HG03196 (cell line): ENCODE data around the gene F8.
"Not testable (repeated sequence)": the region's sequence is repeated elsewhere in the genome, so short reads cannot be mapped to it uniquely, and the experiment has no call there.

Source experiments
- ATAC-seq: cut with Tn5 transposase; IDR thresholded peaks from one replicate; pipeline ENCODE4 v1.9.1; 2021; ENCODE audit not compliant: unreplicated experiment

Gene F8

DNA sequence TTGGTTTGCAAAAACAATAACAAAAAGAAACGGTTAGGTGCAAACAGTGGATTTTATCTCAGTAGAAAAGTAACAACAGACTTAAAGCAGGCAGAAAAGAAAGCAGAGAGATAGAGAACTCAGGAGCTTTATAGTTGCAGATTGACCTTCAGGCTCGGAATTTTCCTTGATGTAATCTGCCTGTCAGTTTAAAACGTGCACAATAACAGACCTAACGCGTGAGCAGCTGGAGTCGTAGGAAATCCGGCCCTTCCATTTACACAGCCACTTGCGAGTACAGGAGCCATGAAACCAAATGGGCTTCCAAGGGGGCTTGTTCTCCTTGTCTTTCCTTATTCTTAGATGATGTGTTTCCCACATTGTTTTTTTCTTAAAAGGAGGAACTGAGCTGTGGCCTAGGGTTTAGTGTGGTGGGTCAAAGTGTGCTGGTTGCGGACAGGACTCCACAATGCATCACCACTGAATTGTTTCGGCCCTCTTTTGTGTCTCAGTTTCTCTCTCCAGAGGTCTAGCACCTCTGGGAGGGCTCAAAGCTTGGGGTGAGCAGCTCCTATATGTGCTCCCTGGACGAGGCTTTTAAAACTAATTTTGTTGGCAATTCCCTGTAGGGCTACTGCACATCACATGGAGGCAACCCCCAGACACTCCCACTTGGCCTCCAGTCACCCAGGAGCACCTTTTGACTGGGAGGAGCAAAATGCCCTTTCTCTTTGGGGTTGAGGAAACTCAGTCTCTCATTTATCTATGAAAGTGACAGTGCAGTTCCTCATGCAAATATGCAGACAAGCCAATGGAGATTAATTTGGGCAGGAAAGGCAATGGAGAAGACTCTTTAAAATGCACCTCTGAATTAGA lies 203.4 kb downstream of the F8 start:
- no peak for ATAC-seq

DNA sequence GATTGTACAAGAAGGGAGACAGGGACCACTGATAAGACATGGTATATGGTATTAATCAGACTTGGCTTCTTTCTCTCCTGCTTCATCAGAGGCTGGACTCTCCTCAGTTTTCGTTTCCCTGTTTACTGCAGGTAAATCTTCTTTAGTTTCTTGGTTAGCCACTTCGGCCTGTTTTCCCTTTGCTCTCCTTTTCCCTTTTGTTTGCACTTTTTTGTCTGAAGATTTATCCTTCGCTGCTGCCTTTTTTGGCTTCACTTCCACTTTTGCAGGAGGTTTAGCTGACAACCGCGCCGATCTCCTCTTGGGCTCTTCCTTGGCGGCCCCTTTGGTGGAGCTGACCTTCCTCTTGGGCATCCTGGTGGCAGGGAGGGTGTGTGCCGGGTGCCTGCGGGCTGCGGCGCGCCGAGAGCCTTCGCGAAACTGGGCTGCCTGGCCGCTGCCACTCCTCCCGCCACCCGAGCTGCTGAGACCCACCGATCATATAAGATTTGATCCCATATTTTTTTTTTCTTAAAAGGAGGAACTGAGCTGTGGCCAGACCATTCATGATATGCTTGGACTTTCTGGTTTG lies 205.4 kb downstream of the F8 start:
- not testable (repeated sequence) for ATAC-seq

DNA sequence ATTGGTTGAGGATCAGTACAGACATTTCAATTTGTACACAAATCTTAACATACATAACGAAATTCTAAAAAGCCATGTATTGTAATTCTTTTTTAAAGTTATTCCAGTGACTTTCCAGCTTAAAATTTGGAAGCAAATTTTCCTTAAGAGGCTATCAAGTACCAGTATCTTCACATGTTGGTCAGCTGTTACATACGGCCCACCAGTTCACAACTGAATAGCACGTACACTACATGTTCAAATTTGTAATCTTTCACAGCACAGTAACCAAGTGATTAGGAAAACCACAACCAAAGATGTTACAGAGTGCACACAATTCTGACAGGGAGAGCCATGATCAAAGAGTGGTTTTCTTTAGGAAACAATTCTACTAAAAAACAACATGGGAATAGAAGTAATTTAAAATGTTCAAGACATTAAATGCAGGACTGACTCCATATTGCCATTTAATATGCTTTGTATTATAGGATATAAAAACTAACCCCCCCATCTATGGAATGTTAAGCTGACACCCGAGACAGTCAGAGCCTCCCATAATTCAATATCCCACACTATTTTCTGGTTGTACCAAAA lies 206.1 kb downstream of the F8 start:
- not testable (repeated sequence) for ATAC-seq

DNA sequence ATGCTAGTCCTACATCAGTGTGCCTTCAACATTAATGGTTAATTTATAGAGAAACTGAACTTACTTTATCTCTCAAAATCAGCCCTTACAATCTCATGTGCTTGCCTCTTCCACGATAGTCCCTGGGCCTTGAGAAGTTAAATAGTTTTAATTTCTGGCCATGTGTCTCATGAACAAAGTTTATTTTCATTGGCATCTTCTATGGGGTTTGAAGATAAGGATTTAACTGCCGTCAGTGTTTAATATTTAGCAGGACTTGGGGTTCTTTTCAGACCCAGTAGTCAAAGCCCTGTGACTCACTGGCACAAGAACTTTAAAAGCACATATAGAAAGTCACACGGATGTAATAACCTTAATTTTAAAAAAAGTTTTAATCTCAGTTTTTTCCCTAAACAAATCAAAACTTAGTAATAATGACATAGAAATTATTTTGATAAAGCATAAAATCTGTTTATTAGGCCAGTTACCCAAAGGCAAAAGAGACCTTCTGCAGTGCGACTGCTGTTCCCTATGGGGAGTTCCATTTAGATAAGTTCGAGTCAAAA lies 207.2 kb downstream of the F8 start:
- no peak for ATAC-seq

DNA sequence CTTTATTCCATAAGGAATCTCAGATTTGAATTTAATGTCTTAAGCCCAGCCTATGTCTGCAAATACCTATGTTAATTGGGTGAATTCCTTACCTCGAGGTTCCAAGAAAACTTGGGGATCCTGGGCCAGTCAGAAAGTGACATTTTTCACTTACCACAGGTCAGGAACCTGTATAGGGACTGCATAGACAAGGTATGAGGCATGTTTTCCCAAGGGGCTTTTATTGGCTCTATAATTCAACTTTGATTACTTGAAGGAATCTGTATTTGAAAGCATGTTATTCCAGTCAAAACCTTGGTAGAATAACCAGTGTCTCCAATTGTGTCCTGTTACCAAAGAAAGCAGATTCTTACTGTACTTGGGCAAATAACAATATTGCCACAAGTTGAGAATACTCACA lies 208.7 kb downstream of the F8 start:
- no peak for ATAC-seq

DNA sequence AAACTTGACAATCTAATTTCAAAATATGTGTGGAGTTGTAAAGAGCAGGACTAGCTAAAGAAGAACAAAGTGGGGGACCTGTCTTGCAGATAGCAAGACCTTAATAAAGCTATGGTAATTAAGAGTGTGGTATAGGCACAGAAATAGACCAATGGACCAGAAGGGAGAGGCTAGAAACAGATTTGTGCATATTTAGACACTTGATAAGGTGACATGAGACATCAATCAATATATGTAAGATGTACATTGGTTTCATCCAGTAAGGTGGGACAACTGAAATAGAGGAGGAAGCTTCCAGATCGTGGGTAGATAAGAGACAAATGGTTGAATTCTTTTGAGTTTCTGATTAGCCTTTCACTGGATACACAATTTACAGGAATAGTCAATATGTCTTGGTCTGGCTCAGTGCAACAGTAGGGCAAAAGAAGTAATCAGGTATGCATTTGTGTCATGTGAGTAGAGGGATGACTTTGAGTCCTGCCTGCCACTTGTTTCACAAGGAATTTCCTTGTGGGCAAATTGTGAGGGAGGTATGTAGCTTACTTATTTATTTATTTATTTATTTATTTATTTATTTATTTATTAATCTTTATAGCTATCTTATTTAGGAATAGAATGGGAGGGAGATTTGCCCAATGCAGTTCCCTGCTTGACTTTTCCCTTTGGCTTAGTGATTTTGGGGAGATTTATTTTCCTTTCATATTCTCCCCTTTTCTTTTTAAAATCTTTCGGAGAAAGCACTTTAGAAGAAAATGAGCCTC lies 210.0 kb downstream of the F8 start:
- no peak for ATAC-seq

DNA sequence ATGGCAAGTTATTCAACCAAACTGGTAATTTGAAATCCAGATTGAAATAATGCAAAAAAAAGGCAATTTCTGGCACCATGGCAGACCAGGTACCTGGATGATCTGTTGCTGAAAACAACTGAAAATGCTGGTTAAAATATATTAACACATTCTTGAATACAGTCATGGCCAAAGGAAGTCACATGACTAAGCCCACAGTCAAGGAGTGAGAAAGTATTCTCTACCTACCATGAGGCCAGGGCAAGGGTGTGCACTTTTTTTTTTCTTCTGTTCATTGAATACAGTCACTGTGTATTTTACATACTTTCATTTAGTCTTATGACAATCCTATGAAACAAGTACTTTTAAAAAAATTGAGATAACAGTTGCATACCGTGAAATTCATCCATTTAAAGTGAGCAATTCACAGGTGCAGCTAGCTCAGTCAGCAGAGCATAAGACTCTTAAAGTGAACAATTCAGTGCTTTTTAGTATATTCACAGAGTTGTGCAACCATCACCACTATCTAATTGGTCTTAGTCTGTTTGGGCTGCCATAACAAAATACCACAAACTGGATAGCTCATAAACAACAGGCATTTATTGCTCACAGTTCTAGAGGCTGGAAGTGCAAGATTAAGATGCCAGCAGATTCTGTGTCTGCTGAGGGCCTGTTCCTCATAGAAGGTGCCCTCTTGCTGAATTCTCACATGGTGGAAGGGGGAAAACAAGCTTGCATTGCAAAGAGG lies 212.4 kb downstream of the F8 start:
- no peak for ATAC-seq

DNA sequence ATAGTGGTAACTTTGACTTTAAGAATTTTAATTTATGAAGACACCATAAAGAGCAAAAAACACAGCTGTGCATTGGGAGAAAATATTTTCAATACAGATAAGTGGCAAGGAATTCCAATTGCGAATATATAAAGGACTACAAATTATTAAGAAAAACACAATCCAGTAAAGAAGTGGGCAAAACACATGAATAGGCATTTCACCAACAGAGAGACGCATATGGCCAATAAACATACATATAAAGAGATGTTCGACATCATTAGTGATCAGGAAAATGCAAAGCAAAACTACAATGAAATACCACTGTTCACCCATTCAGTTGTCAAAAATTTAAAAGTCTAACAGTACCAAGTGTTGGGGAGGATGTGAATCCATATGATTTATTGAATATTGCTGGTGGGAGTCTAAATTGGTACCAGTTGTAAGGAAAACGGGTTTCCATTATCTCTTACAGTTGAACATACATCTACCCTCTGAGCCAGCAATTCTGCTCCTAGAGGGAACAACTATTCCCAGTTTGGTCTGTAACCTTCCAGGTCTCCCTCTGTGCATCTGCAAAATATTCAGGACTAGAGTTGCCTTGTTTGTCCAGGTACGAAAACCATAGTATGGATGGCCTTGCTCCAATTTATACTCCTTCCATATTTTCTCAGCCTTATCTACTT lies 215.6 kb downstream of the F8 start:
- ATAC-seq = no peak

DNA sequence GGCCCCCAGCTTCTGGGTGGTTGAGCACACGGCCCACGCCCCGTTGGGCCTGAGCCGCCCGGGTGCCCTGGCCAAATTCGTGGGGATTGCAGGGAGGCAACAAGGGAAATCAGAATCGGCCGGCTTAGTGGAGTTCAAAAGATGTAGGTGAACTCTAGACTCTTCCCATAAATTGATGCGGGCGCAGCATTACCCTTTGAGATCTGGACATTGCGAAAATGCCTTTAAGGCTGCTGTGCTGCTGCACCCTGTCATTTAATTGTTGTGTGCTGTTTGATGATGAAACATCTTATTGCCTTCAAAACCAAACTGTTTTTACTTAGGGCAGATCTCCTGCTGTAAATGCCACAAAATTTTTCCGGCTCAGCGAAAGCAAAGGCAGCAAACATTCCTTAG lies 216.8 kb downstream of the F8 start:
- ATAC-seq = no peak

DNA sequence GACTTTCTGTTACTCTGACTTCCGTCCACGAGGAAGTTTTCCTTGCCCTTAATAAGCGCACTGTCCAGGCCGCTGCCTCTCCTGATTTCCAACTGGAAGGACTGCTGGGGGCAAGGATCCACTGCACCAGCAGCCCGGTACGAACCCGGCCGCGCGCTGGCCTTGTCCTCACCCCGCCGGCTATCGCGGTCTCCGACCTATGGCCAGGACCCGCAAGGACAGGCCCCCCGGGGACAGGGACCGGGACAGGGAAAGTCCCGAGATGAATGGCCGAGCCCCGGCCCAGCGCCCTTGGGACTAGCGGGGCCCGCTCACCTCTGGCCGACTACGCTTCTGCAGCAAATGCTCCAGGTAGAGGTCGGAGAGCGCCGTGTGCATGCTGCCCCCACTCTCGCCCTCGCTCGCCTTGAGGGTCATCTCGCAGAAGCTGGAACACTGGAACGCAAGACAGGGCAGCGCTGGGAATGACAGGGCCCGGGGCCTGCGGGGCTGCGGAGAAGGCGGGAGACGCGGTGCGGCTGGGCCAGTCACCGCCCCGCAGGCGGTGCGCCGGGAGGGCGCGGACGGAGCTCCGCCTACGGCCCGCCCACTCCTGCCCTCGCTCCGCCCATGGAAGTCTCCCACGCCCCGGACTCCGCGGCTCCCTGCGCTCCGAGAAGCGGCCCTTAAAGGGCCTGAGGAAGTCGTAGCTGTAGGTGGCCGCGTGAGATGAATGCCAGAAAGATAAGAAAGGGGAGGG lies 217.4 kb downstream of the F8 start, which contains the start of gene MPP1:
Gene MPP1 (minus strand): TSS at position 529 of the 739 bp plus-strand sequence. CDS start 112 bp downstream, at position 417.
- peak; percentile 90 for ATAC-seq

DNA sequence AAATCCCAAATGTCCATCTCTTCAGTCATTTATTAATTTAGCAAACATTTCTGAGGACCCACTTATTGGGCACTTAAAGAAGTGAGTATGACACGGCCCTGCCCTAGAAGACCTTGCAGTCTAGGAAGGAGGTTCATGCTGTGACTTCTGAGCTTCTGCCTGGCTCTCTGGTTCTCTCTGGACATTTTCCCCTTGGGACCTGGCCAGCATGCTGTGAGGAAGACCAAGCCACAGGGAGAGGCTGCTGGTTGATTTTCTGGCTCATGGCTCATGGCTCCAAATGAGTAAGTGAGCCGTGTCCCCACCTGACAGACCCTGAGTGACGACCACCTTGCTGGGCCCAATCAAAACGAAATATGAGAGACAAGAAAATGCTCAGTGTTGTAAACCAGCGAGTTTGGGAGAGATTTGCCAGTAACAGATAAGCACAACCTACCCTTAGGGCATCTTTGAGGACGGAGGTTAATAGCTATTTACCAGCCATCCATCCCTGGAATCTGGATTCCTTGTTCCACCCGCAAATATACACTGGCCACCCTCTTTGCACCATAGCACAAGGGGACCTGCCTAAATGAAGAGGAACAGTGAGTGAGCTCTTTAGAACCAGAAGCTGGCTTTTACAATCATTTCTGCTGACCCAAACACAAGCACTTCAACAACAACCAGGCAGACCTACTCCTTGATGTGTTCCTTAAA lies 218.1 kb downstream of the F8 start:
- ATAC-seq = no peak

DNA sequence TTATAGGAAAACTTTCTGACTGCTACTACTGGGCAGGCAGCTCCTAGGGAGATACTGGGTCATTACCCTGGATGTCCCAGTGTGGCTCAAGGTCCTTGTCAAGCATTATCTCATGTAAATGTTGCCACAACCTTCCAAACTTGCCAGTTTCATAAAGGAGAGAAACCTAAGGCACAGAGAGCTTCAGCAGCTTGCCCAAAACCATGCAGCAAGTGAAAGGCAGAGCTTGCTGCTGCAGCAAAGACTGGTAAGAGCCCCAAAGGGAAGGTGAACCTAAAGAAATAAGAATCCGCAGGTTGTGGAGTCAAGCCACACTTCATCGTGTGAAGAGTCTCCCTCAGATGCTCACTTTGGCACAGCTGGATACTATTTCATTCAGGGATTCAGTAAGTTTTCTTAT lies 219.6 kb downstream of the F8 start:
- no peak for ATAC-seq

DNA sequence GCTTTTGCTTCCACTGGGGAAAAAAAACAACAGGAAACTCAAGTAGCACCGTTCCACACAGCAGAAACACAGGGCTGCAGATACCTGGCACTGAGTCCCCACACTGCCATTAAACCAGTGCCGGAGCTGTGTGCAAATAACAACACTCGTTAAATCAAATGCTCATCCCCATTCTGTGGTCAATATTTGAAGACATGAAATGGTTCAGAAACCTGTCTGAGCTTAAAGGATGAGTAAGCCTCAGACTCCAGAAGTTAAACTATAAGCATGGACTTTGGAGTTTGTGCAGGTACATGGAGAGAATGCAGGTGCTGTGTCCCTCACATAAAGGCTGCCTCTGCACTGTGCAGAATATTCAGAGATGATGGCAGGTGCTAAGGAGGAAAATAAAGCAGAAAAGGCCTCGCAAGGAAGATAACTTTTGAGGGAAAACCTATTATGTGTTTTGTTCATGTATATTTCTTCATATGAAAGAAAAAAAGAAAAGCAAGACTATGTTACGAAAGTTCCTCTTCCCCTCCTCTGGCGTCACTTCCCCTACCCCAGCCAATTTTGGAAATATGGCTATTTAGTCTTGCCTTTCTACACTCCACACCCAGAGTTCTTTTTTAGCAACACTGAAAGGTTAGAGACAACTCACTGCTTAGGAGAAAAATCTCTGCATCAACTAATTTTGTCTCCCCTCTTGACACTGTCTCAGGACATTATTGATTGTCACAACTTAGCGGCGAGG lies 221.9 kb downstream of the F8 start:
- no peak for ATAC-seq

DNA sequence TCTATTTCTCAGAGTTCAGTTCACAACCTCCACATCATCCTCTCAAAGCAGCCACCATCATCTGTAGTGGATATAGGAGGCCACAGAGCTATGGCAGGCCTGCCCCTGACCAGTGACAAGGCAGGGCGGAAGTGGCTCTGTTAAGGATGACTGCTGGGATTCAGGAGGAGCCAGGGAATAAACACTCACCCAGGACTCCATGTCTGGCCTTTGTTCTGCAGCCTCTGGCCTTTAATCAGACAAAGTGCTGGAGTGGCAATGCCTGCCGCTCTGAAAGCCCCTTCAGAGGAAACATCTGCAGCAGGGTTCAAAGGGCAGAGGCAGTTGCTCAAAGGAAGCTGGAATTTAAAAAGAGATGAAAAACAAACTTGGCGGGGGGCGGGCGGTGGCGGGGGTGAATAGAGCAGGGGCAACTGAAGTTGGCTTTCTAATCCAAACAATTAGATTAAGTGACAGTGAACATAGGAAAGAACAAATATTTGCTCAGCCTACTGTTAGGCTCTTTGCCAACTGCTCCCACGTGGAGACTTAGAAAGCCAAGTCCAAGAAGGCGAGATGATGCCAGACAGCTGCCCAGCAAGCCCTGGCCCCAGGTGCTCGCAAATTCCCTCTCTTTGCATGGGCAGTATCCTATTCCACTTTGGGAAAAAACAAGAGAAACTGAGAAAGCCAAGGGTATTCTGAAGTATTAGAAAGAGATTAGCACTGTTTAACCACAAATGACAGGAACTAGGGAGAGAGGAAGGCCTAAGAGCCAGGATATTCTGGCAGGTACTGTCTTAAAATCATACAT lies 222.8 kb downstream of the F8 start:
- ATAC-seq = no peak

DNA sequence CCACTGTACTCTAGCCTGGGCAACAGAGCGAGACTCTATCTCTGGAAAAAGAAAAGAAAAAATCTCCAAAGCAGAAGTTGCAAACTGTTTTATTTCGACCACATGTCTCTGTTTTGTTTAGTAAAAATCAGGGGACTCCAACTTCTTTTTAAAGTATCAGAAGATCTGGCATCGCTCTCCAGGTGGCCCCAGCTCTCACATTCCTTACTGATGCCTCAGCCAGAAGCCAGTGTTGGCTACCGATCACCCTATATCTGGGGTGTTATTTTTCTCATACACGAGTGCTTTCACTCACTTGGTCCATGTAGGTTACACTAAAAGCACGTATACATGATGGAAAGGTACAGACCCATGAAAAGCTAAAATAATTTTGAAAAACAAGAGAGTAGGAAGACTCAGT lies 225.5 kb downstream of the F8 start:
- no peak for ATAC-seq

DNA sequence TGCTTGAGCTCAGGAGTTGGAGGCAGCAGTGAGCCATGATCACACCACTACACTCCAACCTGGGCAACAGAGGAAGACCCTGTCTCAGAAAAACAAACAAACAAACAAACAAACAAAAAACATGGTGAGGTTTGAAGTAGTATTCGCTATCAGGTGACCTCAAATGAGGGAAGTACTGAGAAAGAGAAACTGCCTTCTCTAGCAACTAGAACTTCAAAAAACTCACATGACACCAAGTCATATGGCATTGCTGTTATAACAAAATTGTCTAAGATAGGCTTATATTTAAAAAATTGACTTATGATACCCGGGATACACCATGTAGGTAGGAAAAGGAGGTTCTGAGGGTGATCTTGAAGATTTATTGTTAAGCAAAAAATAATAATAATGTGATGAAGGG lies 227.5 kb downstream of the F8 start:
- ATAC-seq = no peak

DNA sequence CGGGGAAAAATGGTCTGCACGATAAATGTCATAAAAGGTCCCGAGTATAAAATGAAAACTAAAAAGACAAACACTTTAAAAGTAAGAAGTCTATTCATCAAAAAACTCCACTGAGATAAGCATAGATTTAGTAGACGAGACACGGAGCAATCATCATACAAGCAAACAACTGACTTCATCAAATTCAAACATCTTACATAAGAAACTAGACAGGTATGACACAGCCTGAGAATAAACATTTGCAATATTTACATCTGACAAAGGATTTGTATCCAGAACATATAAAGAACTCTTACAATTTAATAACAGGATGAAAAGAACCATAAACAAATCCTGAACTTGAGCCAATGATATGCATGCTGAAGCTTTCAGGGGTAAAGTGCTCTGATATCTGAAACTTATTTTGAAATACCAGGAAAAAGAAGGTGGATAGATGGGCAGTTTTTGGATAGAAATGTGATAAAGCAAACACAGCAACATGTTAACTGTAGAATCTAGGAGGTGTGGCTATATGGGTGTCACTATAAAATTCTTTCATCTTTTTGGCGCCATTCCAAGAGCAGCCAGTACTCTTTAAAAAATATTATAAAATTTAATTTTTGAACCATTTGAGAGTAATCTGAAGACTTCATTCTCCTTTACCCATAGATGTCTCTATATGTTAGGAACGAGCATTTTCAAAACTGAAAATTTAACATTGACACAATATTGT lies 229.3 kb downstream of the F8 start:
- ATAC-seq = no peak
